H54 (cell line): Measurements from ENCODE around the gene SMIM27.

Experiments used
- DNase-seq: peaks from one replicate; pipeline ENCODE4 v3.0.0; 2011; ENCODE audit warnings: low spot score, mixed read lengths; ENCODE audit not compliant: insufficient read length
- FAIRE-seq: peaks from 3 replicates; lab custom pipeline; 2011; peaks lifted over from hg19 to GRCh38; lab: Jason Lieb, UNC
- POLR2A ChIP-seq: IDR thresholded peaks from 2 replicates; pipeline ENCODE4 v1.6.1; 2011; ENCODE audit warnings: low read depth, mild to moderate bottlenecking, low read length

The SMIM27 gene

GRCh38 chr9:32572900-32573523, 20.9 kb downstream of the SMIM27 start, which contains the start of gene NDUFB6:
TSS of gene NDUFB6 (minus strand) at chr9:32573159. CDS start at chr9:32573060, 99 bp downstream.
- TF ChIP-seq POLR2A, result peak; percentile 73; the same call in 1 of the 2 replicates

GRCh38 chr9:32573821-32574220, 21.7 kb downstream of the SMIM27 start:
- FAIRE-seq, result no peak
- no peak for DNase-seq
- no peak for TF ChIP-seq POLR2A

More at GRCh38 chr9:32572900-32573523, 20.9 kb downstream of the SMIM27 start, which contains the start of gene NDUFB6:
- DNase-seq (peak; percentile 48), FAIRE-seq (peak; percentile 80)

GRCh38 chr9:32574858-32575257, 22.7 kb downstream of the SMIM27 start:
- DNase-seq (no peak), FAIRE-seq (no peak)
- no peak for TF ChIP-seq POLR2A

GRCh38 chr9:32577316-32577715, 25.2 kb downstream of the SMIM27 start:
- FAIRE-seq, result no peak
- DNase-seq, result no peak
- TF ChIP-seq POLR2A, result no peak

GRCh38 chr9:32578976-32579375, 26.8 kb downstream of the SMIM27 start:
- TF ChIP-seq POLR2A, result no peak
- DNase-seq, result no peak
- FAIRE-seq, result no peak

GRCh38 chr9:32579706-32580331, 27.7 kb downstream of the SMIM27 start:
- no peak for DNase-seq
- TF ChIP-seq POLR2A, result no peak
- FAIRE-seq, result peak; percentile 69

GRCh38 chr9:32580631-32581300, 28.6 kb downstream of the SMIM27 start:
- no peak for FAIRE-seq
- DNase-seq, result no peak
- no peak for TF ChIP-seq POLR2A

GRCh38 chr9:32581512-32582143, 29.5 kb downstream of the SMIM27 start:
- FAIRE-seq, result peak; percentile 43
- TF ChIP-seq POLR2A, result no peak
- DNase-seq, result no peak

GRCh38 chr9:32584784-32585183, 32.7 kb downstream of the SMIM27 start:
- TF ChIP-seq POLR2A, result no peak
- DNase-seq, result no peak
- FAIRE-seq, result no peak

GRCh38 chr9:32587901-32588300, 35.8 kb downstream of the SMIM27 start:
- no peak for TF ChIP-seq POLR2A
- no peak for FAIRE-seq
- DNase-seq, result no peak

- no peak for DNase-seq
- TF ChIP-seq POLR2A, result no peak
- FAIRE-seq, result peak; percentile 23
Observed at GRCh38 chr9:32589083-32589723, 37.1 kb downstream of the SMIM27 start.

- FAIRE-seq, result no peak
- TF ChIP-seq POLR2A, result no peak
- DNase-seq, result no peak
Observed at GRCh38 chr9:32590476-32590875, 38.3 kb downstream of the SMIM27 start.

GRCh38 chr9:32590898-32591297, 38.8 kb downstream of the SMIM27 start:
- DNase-seq (no peak), FAIRE-seq (no peak)
- no peak for TF ChIP-seq POLR2A
